Measurements from ENCODE around the gene THPO.

Gene THPO

GRCh38 chr3:184387174-184387714 is 9.2 kb upstream of the THPO start:
- H3K23ac ChIP-seq (ENCODE audit: low read length): no peak overlapping the region
- H3K56ac ChIP-seq (ENCODE audit: low read length): no peak overlapping the region
- H2BK120ac ChIP-seq (ENCODE audit: low read depth, low read length): no peak overlapping the region
- H2BK5ac ChIP-seq (ENCODE audit: low read length): no peak overlapping the region
- H2AK5ac ChIP-seq (ENCODE audit: low read length): no peak overlapping the region
- no peaks in the 10 kb centered on the region for H3K4me1 ChIP-seq (ENCODE audit: control insufficient read depth, low read depth, low read length)
- no peak overlapping the region for H3K18ac ChIP-seq (ENCODE audit: low read length)
- H4K5ac ChIP-seq (ENCODE audit: low read length): no peak overlapping the region
- no peaks in the 10 kb centered on the region for H3K79me2 ChIP-seq (ENCODE audit: control insufficient read depth, insufficient read depth, low read length)
- H3K79me1 ChIP-seq (ENCODE audit: low read length): no peaks in the 10 kb centered on the region
- no peak overlapping the region for H3K4ac ChIP-seq (ENCODE audit: low read depth, low read length)
- DNase-seq: no peak
- WGBS (ENCODE audit: extremely low coverage, insufficient coverage, low lambda C conversion rate): no CpG with 5 or more reads among the region's 12 CpGs
- H2BK15ac ChIP-seq (replicated peaks; ENCODE audit: low read depth): no peak overlapping the region
- no peaks in the 10 kb centered on the region for H3K36me3 ChIP-seq (ENCODE audit: control insufficient read depth, insufficient read depth, low read length)
- H3K9ac ChIP-seq (ENCODE audit: low read length): no peak overlapping the region
- no peak overlapping the region for H4K8ac ChIP-seq (ENCODE audit: low read depth, low read length)
- no peak overlapping the region for H3K27ac ChIP-seq (ENCODE audit: low read depth, low read length)
- H3K27me3 ChIP-seq (ENCODE audit: insufficient read depth, low read length, poor library complexity): no peaks in the 10 kb centered on the region
- H3K4me3 ChIP-seq (ENCODE audit: low read length): no peak overlapping the region
- no peak overlapping the region for H3K4me2 ChIP-seq (ENCODE audit: low read length)

- H3K4me1 ChIP-seq (ENCODE audit: control insufficient read depth, low read depth, low read length): no peaks in the 10 kb centered on the region
- no CpG with 5 or more reads among the region's 37 CpGs for WGBS (ENCODE audit: extremely low coverage, insufficient coverage, low lambda C conversion rate)
- H3K4ac ChIP-seq (ENCODE audit: low read depth, low read length): no peak overlapping the region
- no peaks in the 10 kb centered on the region for H3K79me1 ChIP-seq (ENCODE audit: low read length)
- no peak overlapping the region for H4K8ac ChIP-seq (ENCODE audit: low read depth, low read length)
- H3K79me2 ChIP-seq (ENCODE audit: control insufficient read depth, insufficient read depth, low read length): no peaks in the 10 kb centered on the region
- DNase-seq: no peak
- H4K5ac ChIP-seq (ENCODE audit: low read length): no peak overlapping the region
- no peaks in the 10 kb centered on the region for H3K36me3 ChIP-seq (ENCODE audit: control insufficient read depth, insufficient read depth, low read length)
- no peak overlapping the region for H2BK5ac ChIP-seq (ENCODE audit: low read length)
- no peak overlapping the region for H3K23ac ChIP-seq (ENCODE audit: low read length)
- no peak overlapping the region for H2BK120ac ChIP-seq (ENCODE audit: low read depth, low read length)
- H2BK15ac ChIP-seq (replicated peaks; ENCODE audit: low read depth): no peak overlapping the region
- H3K27me3 ChIP-seq (ENCODE audit: insufficient read depth, low read length, poor library complexity): peaks cover under 1% of the 10 kb centered on the region
- no peak overlapping the region for H3K56ac ChIP-seq (ENCODE audit: low read length)
- H3K27ac ChIP-seq (ENCODE audit: low read depth, low read length): no peak overlapping the region
- no peak overlapping the region for H2AK5ac ChIP-seq (ENCODE audit: low read length)
- no peak overlapping the region for H3K4me3 ChIP-seq (ENCODE audit: low read length)
- no peak overlapping the region for H3K9ac ChIP-seq (ENCODE audit: low read length)
- H3K4me2 ChIP-seq (ENCODE audit: low read length): no peak overlapping the region
- H3K18ac ChIP-seq (ENCODE audit: low read length): no peak overlapping the region
Measured at GRCh38 chr3:184386047-184386806, 8.2 kb upstream of the THPO start.

DNA sequence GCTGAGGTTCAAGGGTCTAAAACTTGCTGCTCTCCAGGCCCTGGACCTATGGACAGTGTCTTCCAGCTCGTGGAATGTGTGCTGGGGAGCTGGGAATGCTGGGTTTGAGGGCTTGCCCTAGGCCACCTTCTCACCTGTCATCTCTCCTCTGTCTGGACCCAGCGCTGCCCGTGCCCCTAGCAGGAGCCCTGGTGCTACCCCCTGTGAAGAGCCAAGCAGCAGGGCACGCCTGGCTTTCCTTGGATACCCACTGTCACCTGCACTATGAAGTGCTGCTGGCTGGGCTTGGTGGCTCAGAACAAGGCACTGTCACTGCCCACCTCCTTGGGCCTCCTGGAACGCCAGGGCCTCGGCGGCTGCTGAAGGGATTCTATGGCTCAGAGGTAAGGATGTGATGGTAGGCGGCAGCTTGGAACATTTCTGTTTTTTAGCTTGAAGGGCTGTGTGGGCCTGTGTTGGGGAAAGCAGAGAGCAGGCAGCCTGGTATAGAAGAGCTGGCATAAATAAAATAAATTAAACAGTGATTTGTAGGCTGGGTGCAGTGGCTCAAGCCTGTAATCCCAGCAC is 6.9 kb upstream of the THPO start:
- no peaks in the 10 kb centered on the region for H3K79me1 ChIP-seq (ENCODE audit: low read length)
- H3K27ac ChIP-seq (ENCODE audit: low read depth, low read length): no peak overlapping the region
- H3K56ac ChIP-seq (ENCODE audit: low read length): no peak overlapping the region
- H3K18ac ChIP-seq (ENCODE audit: low read length): no peak overlapping the region
- H3K36me3 ChIP-seq (ENCODE audit: control insufficient read depth, insufficient read depth, low read length): no peaks in the 10 kb centered on the region
- WGBS (ENCODE audit: extremely low coverage, insufficient coverage, low lambda C conversion rate): no CpG with 5 or more reads among the region's 8 CpGs
- H3K79me2 ChIP-seq (ENCODE audit: control insufficient read depth, insufficient read depth, low read length): no peaks in the 10 kb centered on the region
- no peak overlapping the region for H2AK5ac ChIP-seq (ENCODE audit: low read length)
- DNase-seq: no peak
- peaks cover 4% of the 10 kb centered on the region for H3K4me1 ChIP-seq (ENCODE audit: control insufficient read depth, low read depth, low read length)
- H2BK120ac ChIP-seq (ENCODE audit: low read depth, low read length): no peak overlapping the region
- no peak overlapping the region for H4K5ac ChIP-seq (ENCODE audit: low read length)
- H3K4me2 ChIP-seq (ENCODE audit: low read length): no peak overlapping the region
- H3K9ac ChIP-seq (ENCODE audit: low read length): no peak overlapping the region
- H3K4ac ChIP-seq (ENCODE audit: low read depth, low read length): no peak overlapping the region
- H3K23ac ChIP-seq (ENCODE audit: low read length): no peak overlapping the region
- no peak overlapping the region for H2BK5ac ChIP-seq (ENCODE audit: low read length)
- no peak overlapping the region for H2BK15ac ChIP-seq (replicated peaks; ENCODE audit: low read depth)
- no peak overlapping the region for H4K8ac ChIP-seq (ENCODE audit: low read depth, low read length)
- no peak overlapping the region for H3K4me3 ChIP-seq (ENCODE audit: low read length)
- H3K27me3 ChIP-seq (ENCODE audit: insufficient read depth, low read length, poor library complexity): peaks cover 8% of the 10 kb centered on the region

- Histone ChIP-seq H3K36me3 (ENCODE audit: control insufficient read depth, insufficient read depth, low read length) (no peaks in the 10 kb centered on the region), H3K23ac (ENCODE audit: low read length) (no peak overlapping the region), H3K27me3 (ENCODE audit: insufficient read depth, low read length, poor library complexity) (peaks cover 8% of the 10 kb centered on the region), H3K4me1 (ENCODE audit: control insufficient read depth, low read depth, low read length) (peaks cover 4% of the 10 kb centered on the region), H3K4me2 (ENCODE audit: low read length) (no peak overlapping the region), H2BK120ac (ENCODE audit: low read depth, low read length) (no peak overlapping the region), H3K27ac (ENCODE audit: low read depth, low read length) (no peak overlapping the region), H3K79me1 (ENCODE audit: low read length) (no peaks in the 10 kb centered on the region), H3K9ac (ENCODE audit: low read length) (no peak overlapping the region), H4K5ac (ENCODE audit: low read length) (no peak overlapping the region), H2AK5ac (ENCODE audit: low read length) (no peak overlapping the region), H2BK15ac (replicated peaks; ENCODE audit: low read depth) (no peak overlapping the region), H3K79me2 (ENCODE audit: control insufficient read depth, insufficient read depth, low read length) (no peaks in the 10 kb centered on the region), H4K8ac (ENCODE audit: low read depth, low read length) (no peak overlapping the region), H3K4me3 (ENCODE audit: low read length) (no peak overlapping the region), H2BK5ac (ENCODE audit: low read length) (no peak overlapping the region), H3K56ac (ENCODE audit: low read length) (no peak overlapping the region), H3K4ac (ENCODE audit: low read depth, low read length) (no peak overlapping the region), H3K18ac (ENCODE audit: low read length) (no peak overlapping the region)
- DNase-seq: no peak
- no CpG with 5 or more reads among the region's 9 CpGs for WGBS (ENCODE audit: extremely low coverage, insufficient coverage, low lambda C conversion rate)
Measured at GRCh38 chr3:184384342-184384741, 6.3 kb upstream of the THPO start.

DNA sequence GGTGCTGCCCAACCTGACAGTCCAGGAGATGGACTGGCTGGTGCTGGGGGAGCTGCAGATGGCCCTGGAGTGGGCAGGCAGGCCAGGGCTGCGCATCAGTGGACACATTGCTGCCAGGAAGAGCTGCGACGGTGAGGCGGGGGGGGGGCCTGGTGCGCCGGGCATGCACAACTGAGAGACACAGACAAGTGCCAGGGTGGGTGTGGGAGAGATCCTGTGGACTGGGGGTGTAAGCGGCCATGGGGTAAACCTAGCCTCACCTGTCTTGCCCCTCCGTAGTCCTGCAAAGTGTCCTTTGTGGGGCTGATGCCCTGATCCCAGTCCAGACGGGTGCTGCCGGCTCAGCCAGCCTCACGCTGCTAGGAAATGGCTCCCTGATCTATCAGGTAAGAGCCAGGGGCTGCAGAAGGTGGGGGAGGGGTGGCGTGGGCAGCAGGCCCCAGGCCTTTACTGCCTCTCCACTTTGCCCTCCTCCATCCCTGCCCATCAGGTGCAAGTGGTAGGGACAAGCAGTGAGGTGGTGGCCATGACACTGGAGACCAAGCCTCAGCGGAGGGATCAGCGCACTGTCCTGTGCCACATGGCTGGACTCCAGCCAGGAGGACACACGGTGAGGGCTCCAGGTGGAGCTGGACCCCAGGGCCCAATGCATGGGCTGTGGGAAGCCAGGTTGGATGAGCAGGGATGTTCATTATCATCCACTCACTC is 5.2 kb upstream of the THPO start:
- no peak overlapping the region for H3K4ac ChIP-seq (ENCODE audit: low read depth, low read length)
- H3K4me3 ChIP-seq (ENCODE audit: low read length): no peak overlapping the region
- no CpG with 5 or more reads among the region's 15 CpGs for WGBS (ENCODE audit: extremely low coverage, insufficient coverage, low lambda C conversion rate)
- H3K27ac ChIP-seq (ENCODE audit: low read depth, low read length): no peak overlapping the region
- no peak overlapping the region for H4K8ac ChIP-seq (ENCODE audit: low read depth, low read length)
- no peak overlapping the region for H3K9ac ChIP-seq (ENCODE audit: low read length)
- peaks cover 8% of the 10 kb centered on the region for H3K27me3 ChIP-seq (ENCODE audit: insufficient read depth, low read length, poor library complexity)
- no peak overlapping the region for H2BK15ac ChIP-seq (replicated peaks; ENCODE audit: low read depth)
- H2BK120ac ChIP-seq (ENCODE audit: low read depth, low read length): no peak overlapping the region
- H3K18ac ChIP-seq (ENCODE audit: low read length): no peak overlapping the region
- peaks cover 7% of the 10 kb centered on the region for H3K4me1 ChIP-seq (ENCODE audit: control insufficient read depth, low read depth, low read length)
- H4K5ac ChIP-seq (ENCODE audit: low read length): no peak overlapping the region
- H3K56ac ChIP-seq (ENCODE audit: low read length): no peak overlapping the region
- H3K79me1 ChIP-seq (ENCODE audit: low read length): no peaks in the 10 kb centered on the region
- no peak for DNase-seq
- no peak overlapping the region for H2BK5ac ChIP-seq (ENCODE audit: low read length)
- H3K4me2 ChIP-seq (ENCODE audit: low read length): no peak overlapping the region
- H2AK5ac ChIP-seq (ENCODE audit: low read length): no peak overlapping the region
- H3K79me2 ChIP-seq (ENCODE audit: control insufficient read depth, insufficient read depth, low read length): no peaks in the 10 kb centered on the region
- no peak overlapping the region for H3K23ac ChIP-seq (ENCODE audit: low read length)
- H3K36me3 ChIP-seq (ENCODE audit: control insufficient read depth, insufficient read depth, low read length): no peaks in the 10 kb centered on the region

Measured in mesendoderm (in vitro differentiated cells).